ENCODE measurements around the gene ST8SIA1.
"Not testable (repeated sequence)": the region's sequence is repeated elsewhere in the genome, so short reads cannot be mapped to it uniquely, and the experiment has no call there.

- TF ChIP-seq CTCF (IDR thresholded peaks at IDR 0.05; ENCODE audit: low read depth, low read length, poor library complexity, severe bottlenecking); EZH2phosphoT487 (IDR thresholded peaks at IDR 0.05; ENCODE audit: borderline replicate concordance, low read length): not testable (repeated sequence)
Observed at GRCh38 chr12:22146686-22147085, 187.8 kb downstream of the ST8SIA1 start.
